Measurements from ENCODE around the gene PTPRC.

Gene PTPRC

GRCh38 chr1:198672124-198672523 is 33.3 kb downstream of the PTPRC start:
- no peak for DNase-seq (ENCODE audit: low read depth)

- no peak for DNase-seq (ENCODE audit: low read depth)
Measured at GRCh38 chr1:198674009-198674408, 35.2 kb downstream of the PTPRC start.

GRCh38 chr1:198676253-198676652 is 37.4 kb downstream of the PTPRC start:
- no peak for DNase-seq (ENCODE audit: low read depth)

DNA sequence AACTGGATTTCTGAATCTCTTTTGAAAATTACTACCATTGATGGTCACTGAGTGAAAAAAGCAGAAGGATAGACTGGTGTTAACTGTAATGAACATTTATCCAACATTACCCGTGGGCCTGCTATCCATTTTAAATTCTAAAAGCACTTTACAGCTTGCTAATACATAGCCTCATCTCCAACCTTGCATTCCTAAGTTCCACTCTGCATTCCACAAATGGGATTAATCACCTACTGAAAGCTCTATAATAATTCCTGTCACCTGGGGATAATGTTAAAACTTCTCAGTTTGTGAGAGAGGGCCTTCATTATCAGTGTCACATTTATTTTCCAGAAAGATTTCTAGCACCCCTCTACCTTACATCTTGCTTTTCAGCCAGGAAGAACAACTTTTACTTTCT is 38.2 kb downstream of the PTPRC start:
- no peak for DNase-seq (ENCODE audit: low read depth)

GRCh38 chr1:198677871-198678270 is 39.0 kb downstream of the PTPRC start:
- DNase-seq (ENCODE audit: low read depth), result no peak

- DNase-seq (ENCODE audit: low read depth), result peak; percentile 66
Measured at GRCh38 chr1:198678301-198678836, 39.5 kb downstream of the PTPRC start.

GRCh38 chr1:198678901-198679329 is 40.1 kb downstream of the PTPRC start:
- no peak for DNase-seq (ENCODE audit: low read depth)

DNA sequence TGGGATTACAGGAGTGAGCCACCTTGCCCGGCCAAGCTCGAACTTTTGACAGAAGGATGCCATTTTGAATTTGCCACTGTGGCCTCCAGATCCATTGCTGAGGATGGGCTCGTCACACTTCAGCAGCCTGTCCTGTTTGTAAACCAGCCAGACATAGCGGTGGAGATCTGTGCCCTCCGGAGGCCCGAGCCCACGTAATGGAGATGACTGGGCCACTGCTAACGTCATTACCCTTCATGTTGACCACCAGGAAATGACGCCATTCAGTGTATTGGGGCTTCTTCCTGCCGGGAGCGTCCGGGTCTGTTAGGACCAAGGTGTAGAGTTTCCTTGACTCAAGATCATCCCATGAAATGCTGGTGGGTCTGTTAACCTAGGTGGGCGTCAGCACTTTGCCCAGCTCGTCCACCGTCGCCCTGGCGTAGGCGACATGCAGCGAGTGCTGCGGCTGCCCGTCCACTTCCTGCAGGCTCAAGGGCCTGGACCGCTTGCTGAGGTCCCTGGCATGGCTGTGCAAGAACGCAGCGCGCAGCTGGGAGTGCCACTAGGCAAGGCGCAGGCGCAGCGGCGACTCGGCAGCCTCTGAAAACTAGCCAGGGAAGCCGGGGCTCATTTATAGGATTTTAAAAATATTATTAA is 40.8 kb downstream of the PTPRC start:
- no peak for DNase-seq (ENCODE audit: low read depth)

DNA sequence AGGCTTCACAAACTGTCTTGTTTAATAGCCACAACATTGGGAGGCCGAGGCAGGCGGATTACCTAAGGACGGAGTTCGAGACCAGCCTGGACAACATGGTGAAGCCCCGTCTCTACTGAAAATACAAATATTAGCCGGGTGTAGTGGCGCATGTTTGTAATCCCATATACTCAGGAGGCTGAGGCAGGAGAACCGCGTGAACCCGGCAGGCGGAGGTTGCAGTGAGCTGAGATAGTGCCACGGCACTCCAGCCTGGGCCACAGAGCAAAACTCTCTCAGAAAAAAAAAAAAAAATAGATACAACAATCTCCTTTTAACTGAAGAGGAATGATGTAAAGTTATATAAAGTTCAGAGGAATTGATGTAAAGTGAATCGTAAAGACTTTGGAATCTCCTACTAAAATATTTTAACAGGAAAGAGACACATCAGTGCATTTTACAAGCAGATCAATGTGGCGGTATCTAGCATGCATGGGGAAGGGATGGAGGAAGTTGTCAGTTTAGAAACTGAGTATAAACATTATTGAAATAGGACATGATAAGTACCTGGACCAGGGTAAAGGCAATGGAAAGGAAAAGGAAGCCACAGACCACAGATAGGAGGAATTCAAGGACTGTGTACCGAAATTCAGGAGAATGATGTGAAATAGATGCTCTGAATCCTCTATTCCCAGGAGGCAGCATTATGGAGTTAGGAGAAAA is 41.5 kb downstream of the PTPRC start:
- no peak for DNase-seq (ENCODE audit: low read depth)

- no peak for DNase-seq (ENCODE audit: low read depth)
Measured at GRCh38 chr1:198681252-198681651, 42.4 kb downstream of the PTPRC start.

GRCh38 chr1:198681831-198682759 is 43.3 kb downstream of the PTPRC start:
- DNase-seq (ENCODE audit: low read depth), result peak; percentile 77

DNA sequence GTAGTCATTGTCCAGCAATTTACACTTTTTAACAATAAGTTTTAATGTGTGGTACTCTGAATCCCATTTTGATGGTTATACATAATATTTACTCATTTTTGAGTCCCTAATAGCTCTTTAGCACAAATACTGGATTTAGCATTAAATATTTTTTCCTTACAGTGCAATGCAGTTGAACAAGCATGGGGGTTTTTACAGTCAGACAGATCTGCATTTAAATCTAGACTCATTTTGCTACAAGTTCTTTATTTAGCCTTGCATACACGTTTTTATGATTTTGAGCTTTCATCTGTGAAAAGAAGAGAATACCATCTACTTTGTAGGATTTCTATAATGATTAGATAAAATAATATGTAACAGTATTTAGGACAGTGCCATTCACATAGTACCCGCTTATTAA is 44.0 kb downstream of the PTPRC start:
- no peak for DNase-seq (ENCODE audit: low read depth)

GRCh38 chr1:198683449-198683848 is 44.6 kb downstream of the PTPRC start:
- DNase-seq (ENCODE audit: low read depth), result no peak

GRCh38 chr1:198686069-198686728 is 47.4 kb downstream of the PTPRC start:
- no peak for DNase-seq (ENCODE audit: low read depth)

- DNase-seq (ENCODE audit: low read depth), result no peak
Measured at GRCh38 chr1:198687429-198687828, 48.6 kb downstream of the PTPRC start.

- DNase-seq (ENCODE audit: low read depth), result no peak
Measured at GRCh38 chr1:198691063-198691462, 52.2 kb downstream of the PTPRC start.

DNA sequence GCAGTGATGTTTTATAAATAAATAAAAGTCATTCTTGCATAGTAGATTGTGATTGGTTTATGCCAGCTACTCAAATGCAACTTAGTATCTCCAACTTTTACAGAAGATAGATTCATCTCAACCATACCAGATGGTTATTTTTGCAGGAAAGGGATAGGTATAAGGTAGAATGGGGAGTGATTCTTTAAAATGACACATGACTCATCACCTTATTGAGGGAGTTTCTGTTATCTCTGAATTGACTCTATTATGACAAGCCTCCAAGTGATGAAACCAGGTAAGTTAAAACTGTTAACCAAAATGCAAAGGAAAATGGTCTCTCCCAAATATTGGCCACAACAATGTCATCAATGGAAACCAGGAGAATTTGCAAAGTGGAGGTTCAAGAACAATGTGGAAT is 54.5 kb downstream of the PTPRC start:
- no peak for DNase-seq (ENCODE audit: low read depth)

- no peak for DNase-seq (ENCODE audit: low read depth)
Measured at GRCh38 chr1:198694542-198694941, 55.7 kb downstream of the PTPRC start.

GRCh38 chr1:198696211-198696610 is 57.4 kb downstream of the PTPRC start:
- DNase-seq (ENCODE audit: low read depth), result no peak

GRCh38 chr1:198699167-198700015 is 60.6 kb downstream of the PTPRC start:
- peak; percentile 65 for DNase-seq (ENCODE audit: low read depth)

GRCh38 chr1:198700016-198700392 is 61.2 kb downstream of the PTPRC start:
- DNase-seq (ENCODE audit: low read depth), result no peak
